Activated CD4-positive, alpha-beta T cell treated with anti-CD3 and anti-CD28 coated beads, Interleukin-2, amount 50 U/mL, for 48 hours (primary cell): ENCODE results near the gene ERVH48-1.
"Not testable (repeated sequence)": the region's sequence is repeated elsewhere in the genome, so short reads cannot be mapped to it uniquely, and the experiment has no call there.

Source experiments
- DNase-seq, 2 experiments: peaks; one replicate each; pipeline ENCODE4 v3.0.0-alpha.2; 2020

The ERVH48-1 gene

GRCh38 chr21:42925114-42925926 is at the start of gene ERVH48-1:
ERVH48-1 (minus strand) TSS chr21:42925630; CDS start chr21:42919006, 6,624 bp downstream.
- no peak for DNase-seq

DNA sequence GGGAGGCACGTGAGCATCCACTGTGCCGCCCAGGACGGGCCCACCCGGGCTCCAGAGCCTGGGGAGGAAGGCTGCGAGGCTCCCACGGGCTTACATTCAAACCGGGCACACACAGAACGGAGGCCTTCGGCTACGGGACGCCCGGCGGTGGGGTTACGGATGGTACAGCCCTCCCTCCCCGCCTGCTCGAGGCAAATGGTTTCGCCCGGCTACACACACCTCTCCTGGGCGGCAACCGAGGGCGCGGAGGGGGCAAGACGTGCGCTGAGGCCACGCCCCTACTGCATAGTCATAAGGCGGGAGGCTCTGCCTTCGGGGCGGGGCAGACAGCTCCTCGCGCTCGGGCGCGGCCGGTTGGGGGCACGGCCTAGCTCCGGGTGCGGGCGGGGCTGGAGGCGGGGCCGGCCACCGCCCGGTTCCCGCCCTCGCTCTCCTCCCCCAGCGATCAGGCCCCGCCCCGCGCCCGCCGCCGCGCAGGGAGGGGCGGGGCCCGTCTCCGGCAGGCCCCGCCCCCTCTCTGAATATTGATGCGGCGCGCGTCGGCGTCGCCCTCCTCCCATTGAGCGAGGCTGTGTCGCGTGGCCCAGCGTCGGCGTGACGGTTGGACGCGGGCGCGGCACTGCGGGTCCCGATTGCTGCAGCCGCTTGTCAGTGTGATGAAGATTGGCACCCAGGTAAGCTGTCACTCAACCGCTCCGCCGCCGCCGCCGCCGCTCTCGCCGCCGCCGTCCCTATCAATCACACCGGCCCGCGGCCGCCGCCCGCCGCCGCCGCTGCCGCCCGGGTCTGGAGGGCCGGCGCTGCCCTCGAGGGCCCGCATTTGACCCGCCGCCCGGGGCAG is 48.8 kb upstream of the ERVH48-1 start, which contains the start of gene PKNOX1:
PKNOX1 (plus strand) TSS at position 572 of the 841 bp plus-strand sequence. CDS start 29,820 bp downstream, outside the sequence.
- DNase-seq = peak; percentile 99

DNA sequence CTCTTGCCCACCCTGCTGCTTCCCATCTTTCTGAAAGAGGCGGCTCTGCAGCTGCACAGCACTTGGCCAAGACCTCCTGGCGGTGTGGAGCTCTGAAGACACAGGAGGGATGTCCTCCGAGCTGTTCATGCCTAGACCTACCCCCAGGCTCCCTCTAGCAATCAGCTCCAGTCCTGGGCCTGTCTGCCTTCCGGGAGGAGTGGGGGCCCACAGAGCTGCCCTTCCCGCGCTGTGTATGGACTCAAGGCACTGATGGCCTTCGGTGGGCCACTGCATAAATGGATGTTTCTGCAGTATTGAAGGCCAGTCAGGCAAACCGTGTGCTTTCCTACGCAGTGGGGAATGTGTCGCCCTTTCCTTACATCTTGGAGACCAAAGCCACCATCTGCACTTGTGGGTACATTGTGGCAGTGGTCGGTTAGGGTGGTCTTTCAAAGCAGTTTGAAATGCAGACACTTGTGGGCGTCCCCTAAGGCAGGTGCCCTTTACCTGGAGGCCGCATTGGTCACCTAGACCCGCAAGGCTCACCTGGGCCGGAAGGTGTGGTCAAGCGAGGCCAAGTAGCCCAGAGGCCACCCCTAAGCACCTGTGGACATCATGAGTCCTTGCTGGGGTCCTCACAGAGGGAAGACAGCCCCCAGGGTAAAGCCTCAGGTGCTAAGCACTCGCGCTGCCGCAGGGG is 48.0 kb upstream of the ERVH48-1 start:
- DNase-seq = no peak

- DNase-seq = no peak
Observed at GRCh38 chr21:42971897-42972275, 46.5 kb upstream of the ERVH48-1 start.

GRCh38 chr21:42970946-42971653 is 45.7 kb upstream of the ERVH48-1 start:
- no peak for DNase-seq

DNA sequence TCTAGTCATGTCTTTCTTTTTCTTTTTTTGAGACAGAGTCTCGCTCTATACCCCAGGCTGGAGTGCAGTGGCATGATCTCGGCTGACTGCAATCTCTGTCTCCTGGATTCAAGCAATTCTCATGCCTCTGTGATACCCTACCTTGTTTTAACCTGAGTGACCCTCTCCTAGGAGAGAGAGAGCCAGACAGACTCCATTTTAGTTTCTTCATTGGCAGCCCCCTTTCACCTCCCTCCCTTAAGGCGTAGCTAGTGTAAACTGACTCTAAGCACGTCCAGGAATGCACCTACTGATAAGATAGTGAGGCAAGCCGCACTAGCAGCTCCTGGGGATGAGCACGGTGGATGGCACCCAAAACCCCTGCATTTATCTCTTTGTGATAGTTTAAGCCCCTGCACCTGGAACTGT is 43.8 kb upstream of the ERVH48-1 start:
- DNase-seq = no peak

- not testable (repeated sequence) for DNase-seq
Observed at GRCh38 chr21:42967616-42968015, 42.2 kb upstream of the ERVH48-1 start.

DNA sequence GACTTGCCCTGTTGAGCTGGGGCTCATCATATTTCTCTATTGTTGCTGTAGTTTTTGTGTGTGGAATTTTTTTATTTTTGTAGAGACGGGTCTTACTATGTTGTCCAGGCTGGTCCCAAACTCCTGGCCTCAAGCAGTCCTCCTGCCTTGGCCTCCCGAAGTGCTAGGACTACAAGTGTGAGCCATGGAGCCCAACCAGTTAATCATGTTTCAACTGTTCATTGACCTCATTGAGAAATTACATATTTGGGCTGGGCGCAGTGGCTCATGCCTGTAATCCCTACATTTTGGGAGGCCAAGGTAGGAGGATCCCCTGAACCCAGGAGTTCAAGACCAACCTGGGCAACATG is 39.8 kb upstream of the ERVH48-1 start:
- no peak for DNase-seq

DNA sequence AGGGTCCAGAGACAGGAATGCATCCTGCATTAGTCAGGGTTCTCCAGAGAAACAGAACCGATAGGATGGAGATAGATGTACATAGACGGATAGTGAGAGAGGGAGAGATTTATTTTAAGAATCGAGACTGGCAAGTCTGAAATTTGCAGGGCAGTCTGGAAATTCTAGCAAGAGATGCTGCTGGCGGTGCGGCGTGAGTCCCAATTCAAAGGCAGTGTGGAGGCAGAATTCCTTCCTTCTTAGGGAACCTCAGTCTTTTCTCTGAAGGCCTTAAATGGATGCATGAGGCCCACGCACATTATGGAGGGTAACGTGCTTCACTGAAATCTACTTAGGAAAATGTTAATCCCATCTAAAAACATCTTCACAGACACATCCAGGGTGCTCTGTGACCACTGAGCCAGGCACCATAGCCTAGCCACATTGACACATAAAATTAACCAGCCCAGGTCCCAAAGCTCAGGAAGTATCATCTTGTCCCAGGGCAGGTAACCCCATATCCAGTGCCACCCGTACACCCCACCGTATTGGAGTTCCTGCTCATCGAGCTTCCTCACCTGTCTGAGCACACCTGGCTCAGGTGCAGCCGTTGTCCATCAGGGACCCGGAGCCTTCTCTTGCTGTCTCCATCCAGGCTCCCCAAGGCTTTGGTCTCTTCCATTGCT is 39.2 kb upstream of the ERVH48-1 start:
- no peak for DNase-seq

GRCh38 chr21:42964086-42964485 is 38.7 kb upstream of the ERVH48-1 start:
- no peak for DNase-seq

GRCh38 chr21:42962380-42963007 is 37.1 kb upstream of the ERVH48-1 start:
- DNase-seq = no peak

DNA sequence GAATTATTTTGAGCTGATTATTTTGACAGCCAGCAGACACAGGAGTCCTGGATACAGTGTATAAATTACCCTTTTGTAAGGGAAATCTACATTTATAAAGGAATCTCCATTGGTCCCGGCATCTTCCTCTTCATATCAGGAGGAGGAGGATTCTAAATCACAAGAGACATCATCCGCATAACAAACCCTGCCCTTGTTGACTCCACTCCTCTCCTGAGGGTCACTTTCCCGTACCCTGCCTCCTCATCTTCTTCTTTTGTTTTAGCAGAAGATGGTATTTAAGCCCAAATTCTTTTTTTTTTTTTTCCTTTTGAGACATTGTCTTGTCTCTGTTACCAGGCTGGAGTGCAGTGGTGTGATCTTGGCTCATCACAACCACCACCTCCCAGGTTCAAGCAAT is 34.3 kb upstream of the ERVH48-1 start:
- no peak for DNase-seq

- not testable (repeated sequence) for DNase-seq
Observed at GRCh38 chr21:42958122-42958521, 32.7 kb upstream of the ERVH48-1 start.

- no peak for DNase-seq
Observed at GRCh38 chr21:42956824-42957630, 31.6 kb upstream of the ERVH48-1 start.

GRCh38 chr21:42951193-42951592 is 25.8 kb upstream of the ERVH48-1 start:
- not testable (repeated sequence) for DNase-seq

- DNase-seq = not testable (repeated sequence)
Observed at GRCh38 chr21:42949094-42949755, 23.8 kb upstream of the ERVH48-1 start.

DNA sequence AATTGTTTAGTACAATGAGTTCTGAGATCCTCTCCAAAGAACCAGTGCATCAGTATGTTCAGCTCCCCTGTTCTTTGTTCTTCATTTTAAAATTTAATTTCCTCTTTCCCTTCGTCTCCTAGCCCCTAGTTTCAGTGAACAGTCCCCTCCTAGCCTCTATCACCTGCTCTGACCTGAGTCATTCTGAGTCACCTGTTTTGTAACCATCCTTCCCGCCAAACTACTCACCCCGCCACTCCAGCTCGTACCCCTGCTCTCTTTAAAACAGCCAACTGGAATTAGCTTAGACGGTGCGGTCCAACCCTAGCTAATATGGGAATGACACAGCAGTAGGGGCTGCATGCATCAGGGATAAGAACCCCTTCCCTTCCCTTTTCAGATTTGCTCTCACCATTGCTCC is 16.8 kb upstream of the ERVH48-1 start:
- DNase-seq = no peak

DNA sequence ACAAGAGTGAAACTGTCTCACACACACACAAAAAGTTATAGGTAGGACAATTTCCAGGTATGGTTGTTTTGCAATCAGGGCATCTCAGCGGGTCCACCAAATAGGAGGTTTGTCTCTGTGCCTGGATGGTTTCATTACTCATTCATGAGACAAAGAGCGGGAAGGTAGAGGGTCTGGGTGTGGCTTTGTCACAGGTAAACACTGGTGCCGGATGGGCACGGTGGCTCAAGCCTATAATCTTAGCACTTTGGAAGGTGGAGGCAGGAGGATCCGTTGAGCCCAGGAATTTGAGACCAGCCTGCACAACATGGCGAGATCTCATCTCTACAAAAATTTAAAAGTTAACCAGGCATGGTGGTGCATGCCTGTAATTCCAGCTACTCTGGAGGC is 16.3 kb upstream of the ERVH48-1 start:
- DNase-seq = no peak

DNA sequence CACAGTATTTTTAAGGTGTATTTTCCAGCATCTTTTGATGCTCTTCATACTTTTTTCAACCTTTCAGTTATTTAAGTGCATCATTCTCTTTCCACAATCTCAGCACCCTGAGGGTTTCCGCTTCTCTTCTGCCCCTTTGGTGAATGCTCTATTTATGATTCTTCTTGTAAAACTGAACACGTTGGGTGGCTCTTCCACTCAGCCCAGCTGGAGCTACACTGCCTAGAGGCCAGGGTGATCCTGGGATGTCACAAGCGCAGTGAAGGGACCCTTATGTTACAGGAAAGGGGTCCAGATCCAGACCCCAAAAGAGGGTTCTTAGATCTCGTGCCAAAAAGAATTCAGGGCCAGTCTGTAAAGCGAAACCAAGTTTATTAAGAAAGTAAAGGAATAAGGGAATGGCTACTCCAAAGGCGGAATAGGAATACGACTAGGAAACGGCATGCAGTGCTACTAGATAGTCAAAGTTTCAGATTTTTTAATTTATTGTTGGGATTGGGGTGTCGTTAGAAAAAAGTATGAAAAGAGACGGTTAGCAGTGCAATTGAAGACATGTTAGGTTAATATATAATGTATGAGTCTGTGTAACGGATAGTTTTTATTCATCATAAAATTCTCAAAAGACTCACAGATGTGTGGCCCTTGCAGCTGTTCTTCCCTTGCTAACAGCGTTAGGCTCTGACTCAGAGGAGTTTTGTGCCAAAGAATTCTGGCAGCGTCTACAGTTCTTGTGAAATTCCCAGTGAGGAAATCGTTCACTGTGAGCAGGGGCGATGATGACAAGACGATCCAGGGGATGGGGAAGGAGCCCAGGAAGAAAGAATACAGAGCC is 14.4 kb upstream of the ERVH48-1 start:
- no peak for DNase-seq
